ENCODE measurements around the gene NKX2-4.

Gene NKX2-4

DNA sequence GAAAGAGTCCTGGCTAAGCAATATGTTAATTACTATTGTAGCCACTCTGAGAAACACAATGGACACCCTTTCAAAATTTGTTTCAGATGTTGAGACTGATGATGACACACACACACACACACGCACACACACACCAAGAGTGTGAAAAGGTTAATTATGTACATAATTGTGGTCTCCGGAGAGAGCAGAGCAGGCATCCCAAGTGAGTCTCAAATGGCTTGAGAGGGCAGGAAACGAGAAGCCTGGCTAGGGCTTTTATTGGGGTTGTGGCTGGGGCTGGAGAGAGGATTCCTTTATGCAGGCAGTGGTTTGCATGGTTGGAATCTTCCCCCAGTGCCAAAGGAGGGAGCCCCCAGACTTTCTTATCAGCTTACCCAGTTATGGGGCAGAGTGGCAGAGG is 38.2 kb upstream of the NKX2-4 start:
- H3K9me3 ChIP-seq (ENCODE audit: control insufficient read depth, insufficient read depth, low read depth, low read length): no peaks in the 10 kb centered on the region
- CTCF ChIA-PET: no interaction called here
- H3K4me3 ChIP-seq (ENCODE audit: low read depth, low read length): no peak overlapping the region
- no peak overlapping the region for H3K27ac ChIP-seq (ENCODE audit: extremely low read depth, low read depth, low read length)
- H3K36me3 ChIP-seq (ENCODE audit: control insufficient read depth in 2 of 2, insufficient read depth in 1 of 2, low read length in 2 of 2): no peaks in the 10 kb centered on the region
- H3K4me1 ChIP-seq (ENCODE audit: control insufficient read depth, insufficient read depth, low read length): no peaks in the 10 kb centered on the region
- POLR2A ChIA-PET: no interaction called here
- TF ChIP-seq ZNF2 (tag by site-specific recombination; IDR thresholded peaks at IDR 0.05): no peak
- TF ChIP-seq, protein P1, sequence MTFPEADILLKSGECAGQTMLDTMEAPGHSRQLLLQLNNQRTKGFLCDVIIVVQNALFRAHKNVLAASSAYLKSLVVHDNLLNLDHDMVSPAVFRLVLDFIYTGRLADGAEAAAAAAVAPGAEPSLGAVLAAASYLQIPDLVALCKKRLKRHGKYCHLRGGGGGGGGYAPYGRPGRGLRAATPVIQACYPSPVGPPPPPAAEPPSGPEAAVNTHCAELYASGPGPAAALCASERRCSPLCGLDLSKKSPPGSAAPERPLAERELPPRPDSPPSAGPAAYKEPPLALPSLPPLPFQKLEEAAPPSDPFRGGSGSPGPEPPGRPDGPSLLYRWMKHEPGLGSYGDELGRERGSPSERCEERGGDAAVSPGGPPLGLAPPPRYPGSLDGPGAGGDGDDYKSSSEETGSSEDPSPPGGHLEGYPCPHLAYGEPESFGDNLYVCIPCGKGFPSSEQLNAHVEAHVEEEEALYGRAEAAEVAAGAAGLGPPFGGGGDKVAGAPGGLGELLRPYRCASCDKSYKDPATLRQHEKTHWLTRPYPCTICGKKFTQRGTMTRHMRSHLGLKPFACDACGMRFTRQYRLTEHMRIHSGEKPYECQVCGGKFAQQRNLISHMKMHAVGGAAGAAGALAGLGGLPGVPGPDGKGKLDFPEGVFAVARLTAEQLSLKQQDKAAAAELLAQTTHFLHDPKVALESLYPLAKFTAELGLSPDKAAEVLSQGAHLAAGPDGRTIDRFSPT (tag by site-specific recombination; IDR thresholded peaks at IDR 0.05): no peak
- TF ChIP-seq ZNF654 (tag by site-specific recombination; IDR thresholded peaks at IDR 0.05; ENCODE audit: low read depth): no peak
- TF ChIP-seq ZNF350 (tag by site-specific recombination; IDR thresholded peaks at IDR 0.05): no peak
- TF ChIP-seq ZNF223 (tag by site-specific recombination; IDR thresholded peaks at IDR 0.05): no peak
- no peak for TF ChIP-seq ZBTB20 (tag by site-specific recombination; IDR thresholded peaks at IDR 0.05)
- no peak for TF ChIP-seq ZSCAN16 (tag by site-specific recombination; IDR thresholded peaks at IDR 0.05)
- no peak for TF ChIP-seq ZNF510 (tag by site-specific recombination; IDR thresholded peaks at IDR 0.05; ENCODE audit: insufficient replicate concordance)
- TF ChIP-seq, protein P2, sequence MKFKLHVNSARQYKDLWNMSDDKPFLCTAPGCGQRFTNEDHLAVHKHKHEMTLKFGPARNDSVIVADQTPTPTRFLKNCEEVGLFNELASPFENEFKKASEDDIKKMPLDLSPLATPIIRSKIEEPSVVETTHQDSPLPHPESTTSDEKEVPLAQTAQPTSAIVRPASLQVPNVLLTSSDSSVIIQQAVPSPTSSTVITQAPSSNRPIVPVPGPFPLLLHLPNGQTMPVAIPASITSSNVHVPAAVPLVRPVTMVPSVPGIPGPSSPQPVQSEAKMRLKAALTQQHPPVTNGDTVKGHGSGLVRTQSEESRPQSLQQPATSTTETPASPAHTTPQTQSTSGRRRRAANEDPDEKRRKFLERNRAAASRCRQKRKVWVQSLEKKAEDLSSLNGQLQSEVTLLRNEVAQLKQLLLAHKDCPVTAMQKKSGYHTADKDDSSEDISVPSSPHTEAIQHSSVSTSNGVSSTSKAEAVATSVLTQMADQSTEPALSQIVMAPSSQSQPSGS (tag by site-specific recombination; IDR thresholded peaks at IDR 0.05; ENCODE audit: low read depth): no peak
- no peak for TF ChIP-seq ZNF133 (tag by site-specific recombination; IDR thresholded peaks at IDR 0.05)
- TF ChIP-seq OSR2 (tag by site-specific recombination; IDR thresholded peaks at IDR 0.05): no peak

DNA sequence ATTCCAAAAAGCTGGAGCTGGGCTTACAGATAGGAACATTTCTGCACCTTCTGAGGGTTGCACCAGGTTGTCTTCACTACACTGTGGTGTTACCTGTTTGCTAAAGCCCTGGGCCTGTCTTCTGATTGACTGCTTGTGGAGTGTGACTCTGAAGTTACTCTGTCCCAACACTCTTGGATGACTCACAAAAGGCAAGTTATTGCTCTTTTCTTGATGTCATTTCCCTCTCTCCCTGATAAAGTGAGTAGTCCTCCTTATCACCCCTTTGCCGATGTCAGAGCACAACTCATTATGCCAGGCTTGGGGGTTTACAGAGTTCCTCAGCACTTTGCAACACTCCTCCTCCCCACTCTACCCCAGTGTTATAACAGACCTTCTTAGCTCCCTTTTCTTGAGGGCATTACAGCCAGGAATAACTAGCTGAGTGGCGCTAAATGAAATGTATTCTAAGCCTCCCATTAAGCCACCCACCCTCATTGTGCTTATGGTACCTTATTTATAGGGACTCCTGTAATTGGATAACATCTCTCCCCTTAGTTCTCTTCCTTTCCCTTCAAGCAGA is 36.1 kb upstream of the NKX2-4 start:
- ChIA-PET CTCF (interaction anchor here (0.7 to 2.3 kb wide), 3 partner anchors 94 to 291 kb away, joined by 3 to 6 read pairs (median 3); no protein-coding TSS in a partner anchor), POLR2A (no interaction called here)
- no peaks in the 10 kb centered on the region for H3K36me3 ChIP-seq (ENCODE audit: control insufficient read depth in 2 of 2, insufficient read depth in 1 of 2, low read length in 2 of 2)
- H3K27ac ChIP-seq (ENCODE audit: extremely low read depth, low read depth, low read length): no peak overlapping the region
- H3K9me3 ChIP-seq (ENCODE audit: control insufficient read depth, insufficient read depth, low read depth, low read length): no peaks in the 10 kb centered on the region
- TF ChIP-seq ZNF175 (tag by site-specific recombination; IDR thresholded peaks at IDR 0.05): no peak
- TF ChIP-seq, protein P3, sequence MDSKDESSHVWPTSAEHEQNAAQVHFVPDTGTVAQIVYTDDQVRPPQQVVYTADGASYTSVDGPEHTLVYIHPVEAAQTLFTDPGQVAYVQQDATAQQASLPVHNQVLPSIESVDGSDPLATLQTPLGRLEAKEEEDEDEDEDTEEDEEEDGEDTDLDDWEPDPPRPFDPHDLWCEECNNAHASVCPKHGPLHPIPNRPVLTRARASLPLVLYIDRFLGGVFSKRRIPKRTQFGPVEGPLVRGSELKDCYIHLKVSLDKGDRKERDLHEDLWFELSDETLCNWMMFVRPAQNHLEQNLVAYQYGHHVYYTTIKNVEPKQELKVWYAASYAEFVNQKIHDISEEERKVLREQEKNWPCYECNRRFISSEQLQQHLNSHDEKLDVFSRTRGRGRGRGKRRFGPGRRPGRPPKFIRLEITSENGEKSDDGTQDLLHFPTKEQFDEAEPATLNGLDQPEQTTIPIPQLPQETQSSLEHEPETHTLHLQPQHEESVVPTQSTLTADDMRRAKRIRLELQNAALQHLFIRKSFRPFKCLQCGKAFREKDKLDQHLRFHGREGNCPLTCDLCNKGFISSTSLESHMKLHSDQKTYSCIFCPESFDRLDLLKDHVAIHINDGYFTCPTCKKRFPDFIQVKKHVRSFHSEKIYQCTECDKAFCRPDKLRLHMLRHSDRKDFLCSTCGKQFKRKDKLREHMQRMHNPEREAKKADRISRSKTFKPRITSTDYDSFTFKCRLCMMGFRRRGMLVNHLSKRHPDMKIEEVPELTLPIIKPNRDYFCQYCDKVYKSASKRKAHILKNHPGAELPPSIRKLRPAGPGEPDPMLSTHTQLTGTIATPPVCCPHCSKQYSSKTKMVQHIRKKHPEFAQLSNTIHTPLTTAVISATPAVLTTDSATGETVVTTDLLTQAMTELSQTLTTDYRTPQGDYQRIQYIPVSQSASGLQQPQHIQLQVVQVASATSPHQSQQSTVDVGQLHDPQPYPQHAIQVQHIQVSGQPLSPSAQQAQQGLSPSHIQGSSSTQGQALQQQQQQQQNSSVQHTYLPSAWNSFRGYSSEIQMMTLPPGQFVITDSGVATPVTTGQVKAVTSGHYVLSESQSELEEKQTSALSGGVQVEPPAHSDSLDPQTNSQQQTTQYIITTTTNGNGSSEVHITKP (tag by site-specific recombination; IDR thresholded peaks at IDR 0.05): peak; percentile 64
- no peak overlapping the region for H3K4me3 ChIP-seq (ENCODE audit: low read depth, low read length)
- H3K4me1 ChIP-seq (ENCODE audit: control insufficient read depth, insufficient read depth, low read length): no peaks in the 10 kb centered on the region

DNA sequence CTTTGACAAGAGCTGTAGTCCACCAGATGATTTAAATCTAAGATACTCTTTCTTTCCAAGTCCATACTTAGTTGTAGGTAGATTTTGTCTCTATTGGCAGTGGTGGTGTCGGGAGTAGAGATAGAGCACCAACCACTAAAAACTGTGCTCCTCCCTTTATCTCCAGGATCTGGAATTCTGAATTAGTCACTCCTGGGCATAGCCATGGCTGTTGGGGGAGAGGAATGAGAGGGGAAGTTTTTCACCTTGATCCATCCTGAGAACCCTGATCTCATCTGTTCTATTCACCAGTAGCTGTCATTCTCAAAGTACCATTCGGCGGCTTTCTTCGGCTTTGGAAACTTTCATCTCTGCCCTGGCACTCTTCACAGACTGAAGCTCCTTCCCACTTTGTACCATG is 35.6 kb upstream of the NKX2-4 start:
- CTCF ChIA-PET: interaction anchor here (0.6 to 2.3 kb wide), 2 partner anchors 197 to 384 kb away, joined by 4 to 6 read pairs; no protein-coding TSS in a partner anchor
- POLR2A ChIA-PET: no interaction called here
- H3K4me3 ChIP-seq (ENCODE audit: low read depth, low read length): no peak overlapping the region
- no peaks in the 10 kb centered on the region for H3K9me3 ChIP-seq (ENCODE audit: control insufficient read depth, insufficient read depth, low read depth, low read length)
- no peaks in the 10 kb centered on the region for H3K4me1 ChIP-seq (ENCODE audit: control insufficient read depth, insufficient read depth, low read length)
- no peak overlapping the region for H3K27ac ChIP-seq (ENCODE audit: extremely low read depth, low read depth, low read length)
- H3K36me3 ChIP-seq (ENCODE audit: control insufficient read depth in 2 of 2, insufficient read depth in 1 of 2, low read length in 2 of 2): no peaks in the 10 kb centered on the region
- TF ChIP-seq KLF8 (tag by site-specific recombination; IDR thresholded peaks at IDR 0.05) (no peak), ZNF837 (tag by site-specific recombination; IDR thresholded peaks at IDR 0.05) (no peak), HOXA7 (CRISPR knock-in tag; IDR thresholded peaks at IDR 0.05; ENCODE audit: borderline replicate concordance) (no peak), ZNF521 (tag by site-specific recombination; IDR thresholded peaks at IDR 0.05) (no peak), ZNF423 (tag by site-specific recombination; IDR thresholded peaks at IDR 0.05) (no peak), REPIN1 (tag by site-specific recombination; IDR thresholded peaks at IDR 0.05; ENCODE audit: low read depth) (no peak), ZNF404 (tag by site-specific recombination; IDR thresholded peaks at IDR 0.05) (no peak), ZNF433 (tag by site-specific recombination; IDR thresholded peaks at IDR 0.05; ENCODE audit: low read depth) (no peak), PRDM1 (tag by site-specific recombination; IDR thresholded peaks at IDR 0.05) (no peak), ZNF510 (tag by site-specific recombination; IDR thresholded peaks at IDR 0.05; ENCODE audit: insufficient replicate concordance) (no peak), ZFP69B (tag by site-specific recombination; IDR thresholded peaks at IDR 0.05) (no peak), ZNF701 (tag by site-specific recombination; IDR thresholded peaks at IDR 0.05) (no peak), ZIC2 (tag by site-specific recombination; IDR thresholded peaks at IDR 0.05) (no peak), KLF7 (tag by site-specific recombination; IDR thresholded peaks at IDR 0.05; ENCODE audit: borderline replicate concordance) (no peak), ZNF394 (tag by site-specific recombination; IDR thresholded peaks at IDR 0.05; ENCODE audit: borderline replicate concordance) (no peak)
